Esophagus squamous epithelium (tissue), 4 donors: Measurements from ENCODE around the gene RBFOX2.

Experiments
- POLR2A ChIP-seq, 4 donors: fragments of 450-650 bp; IDR thresholded peaks; one replicate each; pipeline ENCODE4 v1.6.1; 2017; ENCODE audit warnings: antibody characterized with exemption in 4 of 4, mild to moderate bottlenecking in 4 of 4, moderate library complexity in 3 of 4
- TF ChIP-seq, protein P1 (sequence below), 6 experiments: fragments of 450-650 bp in 4 of 6; fragments of 200-600 bp in 2 of 6; sonication (generic) in 2 of 6; IDR thresholded peaks; one replicate each; pipeline ENCODE4 v1.5.1; 2016 to 2019; ENCODE audit warnings: antibody characterized with exemption in 6 of 6, mild to moderate bottlenecking in 4 of 6, moderate library complexity in 4 of 6

DNA sequence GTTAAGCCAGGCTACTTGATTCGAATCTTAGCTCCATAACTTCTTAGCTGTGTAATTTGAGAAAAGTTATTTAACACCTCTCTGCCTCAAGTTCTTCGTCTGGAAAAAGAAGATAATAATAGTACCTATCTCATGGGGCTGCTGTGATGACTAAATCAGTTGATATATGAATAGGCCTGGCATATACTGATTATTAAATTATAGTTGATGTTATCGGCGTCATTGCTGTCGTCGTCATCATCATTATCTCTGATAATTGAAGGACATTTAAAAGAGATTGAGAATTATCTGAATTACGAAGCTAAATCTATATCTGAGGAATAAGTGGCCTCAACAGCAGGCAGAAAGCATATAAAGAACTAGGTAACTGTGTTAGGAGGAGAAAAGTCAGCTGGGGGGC lies 165.9 kb downstream of the RBFOX2 start:
- TF ChIP-seq, protein P1, sequence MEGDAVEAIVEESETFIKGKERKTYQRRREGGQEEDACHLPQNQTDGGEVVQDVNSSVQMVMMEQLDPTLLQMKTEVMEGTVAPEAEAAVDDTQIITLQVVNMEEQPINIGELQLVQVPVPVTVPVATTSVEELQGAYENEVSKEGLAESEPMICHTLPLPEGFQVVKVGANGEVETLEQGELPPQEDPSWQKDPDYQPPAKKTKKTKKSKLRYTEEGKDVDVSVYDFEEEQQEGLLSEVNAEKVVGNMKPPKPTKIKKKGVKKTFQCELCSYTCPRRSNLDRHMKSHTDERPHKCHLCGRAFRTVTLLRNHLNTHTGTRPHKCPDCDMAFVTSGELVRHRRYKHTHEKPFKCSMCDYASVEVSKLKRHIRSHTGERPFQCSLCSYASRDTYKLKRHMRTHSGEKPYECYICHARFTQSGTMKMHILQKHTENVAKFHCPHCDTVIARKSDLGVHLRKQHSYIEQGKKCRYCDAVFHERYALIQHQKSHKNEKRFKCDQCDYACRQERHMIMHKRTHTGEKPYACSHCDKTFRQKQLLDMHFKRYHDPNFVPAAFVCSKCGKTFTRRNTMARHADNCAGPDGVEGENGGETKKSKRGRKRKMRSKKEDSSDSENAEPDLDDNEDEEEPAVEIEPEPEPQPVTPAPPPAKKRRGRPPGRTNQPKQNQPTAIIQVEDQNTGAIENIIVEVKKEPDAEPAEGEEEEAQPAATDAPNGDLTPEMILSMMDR (IDR thresholded peaks at IDR 0.05): no peak
- TF ChIP-seq POLR2A (IDR thresholded peaks at IDR 0.05): no peak
